ENCODE results near the gene BID.
A peak's percentile ranks its signal among the peaks of the same experiment; 100 is the strongest.

BID gene

DNA sequence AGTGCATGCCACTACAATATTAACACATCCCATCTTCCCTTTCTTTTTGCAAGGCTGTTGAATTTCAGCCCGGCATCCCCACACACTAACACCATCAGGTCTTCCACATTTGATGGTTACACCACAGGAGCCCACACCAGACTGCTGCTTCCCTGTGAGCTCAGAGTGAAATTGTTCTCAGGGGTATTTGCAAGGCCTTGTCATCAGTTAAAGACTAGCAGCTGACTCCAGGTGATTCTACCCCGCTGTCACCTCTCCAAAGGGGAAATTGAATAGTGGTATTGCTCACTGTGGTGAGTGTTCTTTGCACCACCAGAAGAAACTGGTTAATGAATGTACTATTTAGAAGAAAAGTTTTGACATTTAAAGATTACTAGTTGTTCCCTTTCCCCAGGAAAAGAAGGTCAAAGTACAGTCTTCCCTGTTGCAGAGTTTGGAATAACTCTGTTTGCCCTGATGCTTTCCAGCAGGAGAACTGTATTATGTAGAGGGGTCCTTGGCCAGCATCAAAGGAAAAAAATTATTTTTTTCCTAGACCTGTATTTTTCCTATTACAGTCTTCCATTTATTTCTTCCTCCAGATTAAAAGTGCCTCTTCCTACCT is 41.9 kb downstream of the BID start:
- no peak for DNase-seq

DNA sequence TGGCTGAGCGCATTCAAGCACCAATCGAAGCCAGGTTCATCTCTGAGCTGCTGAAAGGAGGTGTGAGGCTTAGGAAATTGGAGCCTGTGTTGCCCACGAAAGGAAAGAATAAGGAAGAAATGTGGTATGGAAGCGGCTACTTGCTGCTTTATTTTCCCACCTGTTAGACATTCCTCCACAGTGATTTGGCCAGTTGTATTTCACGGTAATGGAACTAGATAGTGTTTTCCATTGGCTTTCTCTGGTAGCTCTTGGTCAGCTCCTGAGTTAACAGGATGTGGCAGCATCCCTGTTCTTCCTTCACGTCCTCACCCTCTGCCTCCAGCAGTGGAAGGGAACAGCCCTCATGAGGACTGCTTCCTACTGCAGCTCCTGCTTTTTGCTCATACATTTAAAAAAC is 44.7 kb downstream of the BID start:
- DNase-seq, result no peak

- no peak for DNase-seq
These were observed 45.5 kb downstream of the BID start for GRCh38 chr22:17728786-17729185.

- no peak for DNase-seq
These were observed 47.1 kb downstream of the BID start for GRCh38 chr22:17726928-17727897.

DNA sequence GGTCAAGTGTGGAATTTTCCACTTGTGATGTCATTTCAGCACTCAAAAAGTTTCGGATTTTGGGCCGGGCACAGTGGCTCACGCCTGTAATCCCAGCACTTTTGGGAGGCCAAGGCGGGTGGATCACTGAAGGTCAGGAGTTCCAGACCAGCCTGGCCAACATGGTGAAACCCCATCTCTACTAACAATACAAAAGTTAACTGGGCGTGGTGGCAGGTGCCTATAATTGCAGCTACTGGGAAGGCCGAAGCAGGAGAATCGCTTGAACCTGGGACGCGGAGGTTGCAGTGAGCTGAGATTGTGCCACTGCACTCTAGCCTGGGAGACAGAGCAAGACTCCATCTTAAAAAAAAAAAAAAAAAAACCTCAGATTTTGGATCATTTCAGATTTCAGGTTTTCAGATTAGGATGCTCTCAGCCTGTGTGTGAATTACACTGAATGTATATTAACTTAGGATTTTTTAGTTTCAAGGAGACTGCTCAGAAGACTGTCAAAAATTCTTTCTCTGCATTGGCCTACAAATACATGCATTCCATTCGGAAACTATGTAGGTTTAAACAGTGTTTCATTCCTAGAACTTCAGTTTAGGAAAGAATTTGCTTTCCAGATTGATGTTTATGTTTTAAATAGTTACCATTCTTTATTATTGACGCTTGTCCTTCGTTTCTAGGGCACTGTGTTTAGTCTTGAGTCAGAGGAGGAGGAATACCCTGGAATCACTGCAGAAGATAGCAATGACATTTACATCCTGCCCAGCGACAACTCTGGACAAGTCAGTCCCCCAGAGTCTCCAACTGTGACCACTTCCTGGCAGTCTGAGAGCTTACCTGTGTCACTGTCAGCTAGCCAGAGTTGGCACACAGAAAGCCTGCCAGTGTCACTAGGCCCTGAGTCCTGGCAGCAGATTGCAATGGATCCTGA is 48.0 kb downstream of the BID start:
- no peak for DNase-seq

DNA sequence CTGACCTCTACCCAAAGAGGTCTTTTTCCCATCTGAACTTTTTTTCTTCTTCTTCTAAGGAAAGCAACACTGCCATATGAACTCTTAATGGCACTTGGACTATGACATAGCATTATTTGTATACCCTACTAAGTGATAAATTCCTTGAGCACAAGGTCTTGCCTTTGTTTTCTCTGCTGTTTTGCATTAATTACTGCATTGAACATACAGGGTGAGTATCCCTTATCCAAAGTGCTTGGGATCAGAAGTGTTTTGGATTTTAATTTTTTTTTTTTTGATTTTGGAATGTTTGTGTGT is 48.8 kb downstream of the BID start:
- no peak for DNase-seq

GRCh38 chr22:17724678-17725499 is 49.4 kb downstream of the BID start:
- no peak for DNase-seq

DNA sequence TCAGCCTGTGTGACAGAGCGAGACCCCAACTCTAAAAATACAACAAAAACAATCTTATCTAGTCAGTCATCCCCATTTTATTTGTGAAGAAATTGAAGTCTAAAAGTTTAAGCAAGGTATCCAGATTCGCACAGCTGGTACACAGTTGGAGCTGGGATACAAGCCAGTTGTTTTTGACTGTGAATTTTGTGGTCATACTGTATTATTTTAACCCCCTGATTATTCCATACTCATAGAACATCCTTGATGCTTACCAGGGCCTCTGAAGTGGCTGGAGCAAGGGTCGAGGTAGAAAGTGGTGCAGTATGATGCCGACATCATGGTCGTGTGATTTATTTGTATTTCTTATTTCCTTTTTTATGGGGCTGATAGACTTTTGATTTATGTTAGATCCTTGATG is 50.0 kb downstream of the BID start:
- no peak for DNase-seq

- no peak for DNase-seq
These were observed 54.4 kb downstream of the BID start for GRCh38 chr22:17719911-17720310.

GRCh38 chr22:17717708-17718107 is 56.6 kb downstream of the BID start:
- DNase-seq, result no peak

GRCh38 chr22:17716529-17716928 is 57.7 kb downstream of the BID start:
- DNase-seq, result no peak

- no peak for DNase-seq
These were observed 61.8 kb downstream of the BID start for GRCh38 chr22:17712441-17712840.

DNA sequence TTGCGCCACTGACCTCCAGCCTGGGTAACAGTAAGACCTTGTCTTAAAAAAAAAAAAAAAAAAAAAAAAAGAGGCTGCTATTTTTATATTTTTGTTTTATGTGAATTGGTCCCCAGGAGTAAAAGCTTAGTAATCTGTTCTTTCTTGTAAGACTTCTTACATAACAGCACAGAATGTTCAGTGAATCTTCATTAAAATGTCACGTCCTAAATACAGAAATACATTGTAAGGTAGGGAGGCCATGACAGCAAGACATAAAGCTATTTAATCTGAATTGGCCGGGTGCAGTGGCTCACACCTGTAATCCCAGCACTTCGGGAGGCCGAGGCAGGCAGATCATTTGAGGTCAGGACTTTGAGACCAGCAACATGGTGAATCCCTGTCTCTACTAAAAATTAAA is 64.2 kb downstream of the BID start:
- no peak for DNase-seq

DNA sequence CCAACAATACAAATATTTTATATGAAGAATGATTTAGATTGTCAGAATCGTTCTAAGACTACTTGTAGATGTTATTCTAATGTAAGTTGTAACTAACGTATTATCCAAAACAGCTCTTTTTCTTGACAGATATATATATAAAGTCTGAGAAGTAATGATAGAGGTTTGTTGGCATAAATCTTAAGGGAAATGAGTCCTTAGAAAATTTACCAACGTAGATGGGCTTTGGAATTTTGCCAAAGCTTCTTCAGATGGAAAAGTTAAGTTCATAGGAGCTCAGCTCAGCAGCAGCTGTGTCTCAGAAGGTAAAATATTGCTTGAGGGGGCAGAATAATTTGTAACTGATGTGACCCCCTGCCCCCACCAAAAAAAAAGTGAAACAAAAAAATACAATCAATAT is 66.7 kb downstream of the BID start:
- no peak for DNase-seq

GRCh38 chr22:17706947-17707346 is 67.3 kb downstream of the BID start:
- DNase-seq, result no peak

DNA sequence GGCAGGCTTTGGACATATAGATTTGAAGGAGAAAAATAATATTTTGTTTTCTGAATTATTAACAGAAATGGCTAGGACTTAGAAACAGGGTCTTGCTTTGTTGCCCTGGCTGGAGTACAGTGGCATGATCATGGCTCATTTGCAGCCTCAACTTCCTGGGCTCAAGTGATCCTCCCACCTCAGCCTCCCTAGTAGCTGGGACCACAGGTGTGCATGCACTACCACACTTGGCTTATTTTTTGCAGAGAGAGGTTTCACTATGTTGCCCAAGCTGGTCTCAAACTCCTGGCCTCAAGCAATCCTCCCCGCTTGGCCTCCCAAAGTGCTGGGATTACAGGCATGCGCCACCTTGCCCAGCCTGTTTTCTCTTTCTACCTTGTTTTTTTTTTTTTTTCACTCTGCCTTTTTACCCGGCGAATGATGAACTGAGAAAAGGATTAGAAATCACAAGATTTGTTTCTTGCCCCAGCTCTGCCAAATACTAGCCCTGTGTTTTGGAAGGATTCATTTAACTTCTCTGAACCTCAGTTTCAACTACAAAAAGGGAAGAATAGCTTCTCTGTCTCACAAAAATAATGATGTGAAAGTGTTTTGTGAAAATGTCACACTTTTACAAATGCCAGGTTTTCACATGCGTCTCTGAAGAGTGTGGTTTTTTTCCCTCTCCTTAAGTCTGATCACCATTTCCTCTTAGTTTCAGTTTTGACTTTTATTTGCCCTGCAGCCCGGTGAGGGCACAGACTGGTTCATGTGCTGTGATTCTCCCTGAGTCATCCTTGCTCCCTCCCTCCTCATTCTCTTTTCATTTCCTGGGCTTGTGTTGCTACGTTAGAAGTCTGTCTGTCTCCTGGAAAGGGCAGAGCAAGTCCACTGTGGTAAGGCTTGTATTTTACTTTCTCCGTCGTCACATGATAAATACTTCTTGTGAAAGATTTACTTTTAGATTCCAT is 68.0 kb downstream of the BID start:
- DNase-seq, result peak; percentile 64

DNA sequence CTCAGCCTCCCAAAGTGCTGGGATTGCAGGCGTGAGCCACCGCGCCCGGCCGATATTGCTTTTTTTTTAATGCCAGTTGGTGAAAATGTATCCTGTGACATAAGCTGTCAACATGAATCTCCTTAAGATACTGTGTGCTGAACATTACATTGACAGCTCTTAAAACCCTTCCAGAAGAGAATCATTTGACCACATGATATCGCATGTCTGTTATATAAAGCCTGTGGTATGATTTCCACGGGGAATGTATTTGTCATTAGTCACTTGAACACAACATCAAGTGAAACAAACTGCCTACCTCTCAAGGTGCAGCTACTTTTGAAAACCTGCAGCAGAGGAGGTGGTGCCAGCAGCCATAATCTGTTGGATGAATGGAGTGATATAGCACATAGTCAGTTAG is 68.7 kb downstream of the BID start:
- DNase-seq, result no peak

DNA sequence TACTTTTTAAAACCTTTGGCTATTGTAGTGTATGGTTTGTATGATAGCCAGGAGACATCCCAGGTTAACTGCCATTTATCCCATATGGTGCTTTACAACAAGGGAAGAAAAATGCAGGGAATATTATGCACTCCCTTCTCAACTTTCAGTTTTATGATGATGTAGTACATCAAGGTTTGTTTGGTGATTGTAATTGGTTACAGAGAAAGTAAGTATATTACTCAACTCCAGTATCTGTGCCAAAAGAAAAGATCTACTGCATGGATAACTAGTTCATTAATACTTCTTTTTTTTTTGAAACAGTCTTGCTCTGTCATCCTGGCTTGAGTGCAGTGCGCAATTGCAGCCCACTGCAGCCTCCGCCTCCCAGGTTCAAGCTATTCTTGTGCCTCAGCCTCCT is 70.5 kb downstream of the BID start:
- no peak for DNase-seq

DNA sequence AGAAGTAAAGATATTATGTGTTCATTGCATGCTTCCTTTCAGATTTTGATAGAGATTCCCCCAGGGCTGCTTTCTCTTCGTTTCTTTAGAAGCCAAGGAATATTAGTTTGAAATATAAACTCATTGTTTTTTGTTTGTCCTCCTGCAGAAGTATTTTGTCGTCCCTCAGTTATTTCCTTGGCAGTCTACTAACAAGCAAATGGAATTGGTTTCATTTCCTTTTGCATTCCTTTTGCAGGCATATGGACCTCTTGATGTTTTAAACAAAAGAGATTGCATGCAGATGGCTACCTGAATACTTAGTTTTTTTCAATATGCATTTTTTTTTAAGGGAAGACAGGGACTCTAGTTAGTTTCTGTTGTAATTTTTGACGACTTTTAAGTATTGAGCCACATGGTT is 73.5 kb downstream of the BID start:
- DNase-seq, result no peak

GRCh38 chr22:17699696-17700340 is 74.5 kb downstream of the BID start:
- DNase-seq, result no peak

- no peak for DNase-seq
These were observed 75.3 kb downstream of the BID start for GRCh38 chr22:17698948-17699347.
